ENCODE measurements around the gene CENPT. TPM values are rescaled to one million over a fixed set of nuclear protein-coding genes. Genes with fewer than 3 reads are reported as not detected.

CENPT gene
- total and polyA plus RNA-seq, 2 of the 8 experiments (the other 6 are each of a cell fraction or from before 2014, with no cell fraction given): 42.4 to 53.4 TPM

DNA sequence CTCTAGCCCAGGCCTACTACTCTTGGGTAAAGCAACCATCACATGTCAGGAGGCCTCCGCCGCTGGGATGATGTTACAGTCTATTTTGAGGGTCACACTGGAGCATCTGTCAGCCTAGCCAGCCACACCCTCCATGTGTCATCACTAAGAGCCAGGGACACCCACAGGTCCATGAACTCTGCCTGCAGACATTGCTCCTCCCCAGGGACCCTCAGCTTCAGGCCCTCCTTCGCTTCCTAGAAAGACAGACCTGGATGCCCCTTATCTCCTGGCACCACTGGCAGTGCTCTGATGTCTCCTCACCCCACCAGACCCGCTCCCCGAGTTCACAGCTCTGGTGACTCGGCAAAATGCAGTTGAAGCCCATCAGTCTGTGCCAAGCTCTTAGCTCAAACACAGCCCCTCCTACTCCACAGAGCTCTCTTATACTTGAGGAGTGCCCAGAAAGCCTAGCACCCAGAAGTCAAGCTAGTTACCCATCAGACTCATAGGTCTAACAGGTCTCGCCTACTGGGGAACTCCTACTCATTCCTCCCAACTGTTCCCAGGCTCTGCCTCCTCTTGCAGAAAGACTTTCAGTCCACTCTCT lies 47.1 kb downstream of the CENPT start:
- no peak overlapping the region for H2AFZ ChIP-seq (ENCODE audit: low read length)
- H3K18ac ChIP-seq (ENCODE audit: extremely low read depth, low read length): no peak overlapping the region
- TF ChIP-seq CHD1 (IDR thresholded peaks at IDR 0.05; ENCODE audit: low read depth, low read length): no peak
- TF ChIP-seq SP2 (IDR thresholded peaks at IDR 0.05; ENCODE audit: low read length): no peak
- TF ChIP-seq RNF2 (IDR thresholded peaks at IDR 0.05; ENCODE audit: borderline replicate concordance, low read depth, low read length, missing control alignments, poor library complexity, severe bottlenecking): no peak
- no peak for TF ChIP-seq TAF1 (IDR thresholded peaks at IDR 0.05; ENCODE audit: low read depth, low read length)
- TF ChIP-seq TBP (IDR thresholded peaks at IDR 0.05; ENCODE audit: low read depth, low read length): no peak
- TF ChIP-seq BCL11A (IDR thresholded peaks at IDR 0.05; ENCODE audit: low read depth in 2 of 2, low read length in 2 of 2): no peak
- TF ChIP-seq NANOG (IDR thresholded peaks at IDR 0.05; ENCODE audit: insufficient read depth, low read depth, low read length, poor library complexity, severe bottlenecking): no peak
- TF ChIP-seq GTF2F1 (IDR thresholded peaks at IDR 0.05; ENCODE audit: borderline replicate concordance, low read depth, low read length): no peak
- peaks cover 3 to 16% of the 10 kb centered on the region in 2 experiments for H4K20me1 ChIP-seq (replicated peaks in 1 of 2; ENCODE audit: control insufficient read depth in 1 of 2, insufficient read depth in 2 of 2, low read length in 2 of 2)
- DNase-seq (ENCODE audit: low read depth in 1 of 2, low spot score in 2 of 2): no peak
- no peak overlapping the region for H4K8ac ChIP-seq (ENCODE audit: extremely low read depth, insufficient read depth, low read length)
- POLR2A ChIA-PET (ENCODE audit: partially characterized antibody): interaction anchor here (0.6 kb wide), 1 partner anchor 88 kb away, joined by 3 read pairs; no protein-coding TSS in a partner anchor
- no peak overlapping the region for H2AK5ac ChIP-seq (ENCODE audit: low read depth, low read length)
- H3K27me3 ChIP-seq (replicated peaks in 1 of 4; ENCODE audit: control insufficient read depth in 3 of 4, extremely low read depth in 1 of 4, insufficient read depth in 3 of 4, low read length in 3 of 4): no peaks in the 10 kb centered on the region
- H2BK12ac ChIP-seq (ENCODE audit: low read depth, low read length): no peak overlapping the region
- no peak overlapping the region for H3K27ac ChIP-seq (ENCODE audit: low read depth, low read length)
- H2BK5ac ChIP-seq (ENCODE audit: low read depth, low read length): no peak overlapping the region
- H4K5ac ChIP-seq (ENCODE audit: insufficient read length, low read depth, low read length): no peak overlapping the region
- CTCF ChIA-PET (ENCODE audit: partially characterized antibody): interaction anchor here (0.8 to 1.5 kb wide), 6 partner anchors 10 to 134 kb away, joined by 3 to 8 read pairs (median 4); partner anchors contain the start of gene ENKD1
- no peak overlapping the region for H3K4me3 ChIP-seq (ENCODE audit: extremely low read depth in 1 of 4, insufficient read depth in 2 of 4, low read depth in 3 of 4, low read length in 4 of 4)
- H3K23me2 ChIP-seq (ENCODE audit: low read depth, low read length): 0 out of 2 replicates have a peak, but pooled peaks cover under 1% of the 10 kb centered on the region
- H3K79me2 ChIP-seq (ENCODE audit: control insufficient read depth in 1 of 2, insufficient read depth in 2 of 2, low read length in 2 of 2): peaks cover 2 to 30% of the 10 kb centered on the region in 2 experiments; a peak in 3 of 4 replicates
- peaks cover 2 to 5% (median 3%) of the 10 kb centered on the region in 4 experiments; a peak in 6 of 7 replicates for H3K4me1 ChIP-seq (replicated peaks in 1 of 4; ENCODE audit: control insufficient read depth in 3 of 4, insufficient read depth in 4 of 4, low read length in 3 of 4)
- no peak overlapping the region for H3K9ac ChIP-seq (replicated peaks in 1 of 4; ENCODE audit: extremely low read depth in 1 of 4, low read depth in 3 of 4, low read length in 3 of 4)
- H3K56ac ChIP-seq (replicated peaks; ENCODE audit: insufficient read length, low read depth, low read length): no peak overlapping the region
- H2BK120ac ChIP-seq (replicated peaks; ENCODE audit: low read depth, low read length): no peak overlapping the region
- no peaks in the 10 kb centered on the region for H3K9me3 ChIP-seq (ENCODE audit: insufficient read depth in 2 of 2, low read depth in 1 of 2, low read length in 1 of 2)
- peaks cover 10% of the 10 kb centered on the region for H3K79me1 ChIP-seq (ENCODE audit: low read depth, low read length)
- no peak for FAIRE-seq
- H2BK15ac ChIP-seq (ENCODE audit: low read length): no peak overlapping the region
- 96% methylated on average over 7 of the region's 7 CpGs; no CpG with 5 or more reads in 1 of the 2 experiments for WGBS, 2 experiments (ENCODE audit: extremely low coverage in 1 of 2, insufficient coverage in 1 of 2, insufficient read length in 1 of 2, insufficient replicate concordance in 2 of 2, low coverage in 1 of 2, low lambda C conversion rate in 2 of 2, missing lambda C conversion rate in 1 of 2)
- no peak overlapping the region for H4K91ac ChIP-seq (replicated peaks; ENCODE audit: insufficient read length, low read length)
- H3K14ac ChIP-seq (ENCODE audit: insufficient read length): no peak overlapping the region
- no peak overlapping the region for H3K4me2 ChIP-seq (ENCODE audit: insufficient read depth in 1 of 2, low read depth in 2 of 2, low read length in 2 of 2)
- H3K4ac ChIP-seq (replicated peaks; ENCODE audit: insufficient read length, low read depth, low read length): no peak overlapping the region
- H3K36me3 ChIP-seq (ENCODE audit: control insufficient read depth in 2 of 4, insufficient read depth in 4 of 4, low read length in 3 of 4): peaks cover 0 to 11% (median 0%) of the 10 kb centered on the region in 4 experiments; a peak in 3 of 8 replicates
- no peak overlapping the region for H3K23ac ChIP-seq (ENCODE audit: insufficient read length)
- no peak overlapping the region for H2BK20ac ChIP-seq (ENCODE audit: low read length)
